Astrocyte of the hippocampus (primary cell): Measurements from ENCODE around the gene GREB1.

ENCODE experiments used
- DNase-seq: peaks from one replicate; pipeline ENCODE4 v3.0.0; 2011; ENCODE audit warnings: low read depth, low spot score

Gene GREB1

DNA sequence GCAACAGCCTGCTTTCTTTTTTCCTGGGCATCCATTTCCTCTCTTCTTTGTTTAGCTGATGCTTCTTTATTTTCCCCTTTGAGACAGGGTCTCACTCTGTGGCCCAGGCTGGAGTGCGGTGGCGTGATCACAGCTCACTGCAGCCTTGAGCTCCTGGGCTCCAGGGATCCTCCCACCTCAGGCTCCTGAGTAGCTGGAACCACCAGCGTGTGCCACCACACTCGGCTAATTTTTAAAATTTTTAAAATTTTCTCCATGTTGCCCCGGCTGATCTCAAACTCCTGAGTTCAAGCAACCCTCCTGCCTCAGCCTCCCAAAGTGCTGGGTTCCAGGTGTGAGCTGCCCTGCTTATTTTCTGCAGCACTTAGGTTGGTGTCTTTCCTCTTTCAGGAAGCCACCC, 77.4 kb downstream of the GREB1 start:
- no peak for DNase-seq

DNA sequence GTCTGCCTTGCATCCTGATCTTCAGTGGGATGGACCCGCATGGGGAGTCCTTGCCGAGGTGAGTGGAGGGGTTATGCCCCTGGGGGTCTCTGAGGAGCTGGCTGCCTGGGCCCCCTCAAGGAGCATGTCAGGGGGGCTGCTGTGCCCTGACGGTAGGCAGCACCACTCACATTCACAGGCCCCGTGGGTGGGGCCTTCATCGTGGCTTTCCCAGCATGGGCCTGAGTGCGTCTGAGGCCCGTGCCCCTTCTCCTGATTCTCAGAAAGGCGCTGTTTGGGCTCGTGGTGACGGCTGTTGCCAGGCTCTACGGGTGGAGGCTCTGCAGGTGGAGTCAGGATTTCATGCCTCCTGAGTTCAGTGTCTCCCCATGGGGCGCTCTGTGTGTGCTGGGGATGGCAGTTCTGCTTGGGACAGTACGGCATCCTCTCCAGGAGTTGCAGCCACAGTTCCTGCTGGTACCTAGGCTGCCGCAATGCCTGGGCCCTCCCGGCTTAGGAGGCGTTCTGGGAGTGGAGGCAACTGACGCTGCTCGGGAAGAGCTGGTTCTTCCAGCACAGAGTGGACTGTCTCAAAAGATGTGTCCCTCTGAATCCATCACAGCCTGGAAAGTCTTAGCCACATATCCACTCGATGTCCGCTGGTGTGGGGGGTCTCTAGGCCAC, 78.8 kb downstream of the GREB1 start:
- no peak for DNase-seq

DNA sequence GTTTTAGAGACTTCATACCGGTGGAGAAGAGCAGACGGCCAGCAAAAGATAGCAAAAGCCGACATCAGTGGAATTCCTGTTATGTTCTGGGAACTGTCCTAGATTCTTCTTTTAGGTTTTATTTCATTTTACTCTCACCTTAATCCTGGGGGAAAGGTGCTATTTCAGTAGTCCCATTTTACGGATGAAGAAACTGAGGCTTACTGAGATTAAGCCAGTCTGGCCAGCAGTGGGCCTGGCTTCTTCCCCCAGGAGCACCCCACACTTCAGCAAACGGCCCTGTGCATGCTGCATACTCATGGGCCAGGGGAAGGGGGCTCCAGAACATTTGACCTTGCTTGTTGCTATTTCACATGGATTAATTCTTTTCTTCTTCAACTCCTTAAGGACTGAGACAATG, 79.5 kb downstream of the GREB1 start:
- DNase-seq, result no peak

DNA sequence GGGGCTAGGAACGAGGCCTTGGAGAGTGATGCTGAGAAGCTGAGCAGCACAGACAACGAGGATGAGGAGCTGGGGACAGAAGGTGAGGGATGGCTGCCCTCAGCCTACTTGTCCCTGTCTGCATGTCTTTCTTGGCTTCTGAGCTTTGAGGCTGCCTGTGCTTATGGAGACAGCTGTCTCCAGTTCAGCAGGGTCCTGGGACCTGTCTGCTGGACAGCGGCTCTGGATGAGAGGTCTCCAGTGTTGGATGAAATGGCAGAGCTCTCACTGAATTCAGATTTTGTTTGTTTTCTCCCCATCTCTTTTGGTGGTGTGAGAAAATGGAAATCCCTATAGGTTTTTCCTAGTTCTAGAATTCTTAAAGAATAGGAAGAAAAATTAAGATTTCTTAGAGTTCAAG, 81.4 kb downstream of the GREB1 start:
- DNase-seq, result no peak

DNA sequence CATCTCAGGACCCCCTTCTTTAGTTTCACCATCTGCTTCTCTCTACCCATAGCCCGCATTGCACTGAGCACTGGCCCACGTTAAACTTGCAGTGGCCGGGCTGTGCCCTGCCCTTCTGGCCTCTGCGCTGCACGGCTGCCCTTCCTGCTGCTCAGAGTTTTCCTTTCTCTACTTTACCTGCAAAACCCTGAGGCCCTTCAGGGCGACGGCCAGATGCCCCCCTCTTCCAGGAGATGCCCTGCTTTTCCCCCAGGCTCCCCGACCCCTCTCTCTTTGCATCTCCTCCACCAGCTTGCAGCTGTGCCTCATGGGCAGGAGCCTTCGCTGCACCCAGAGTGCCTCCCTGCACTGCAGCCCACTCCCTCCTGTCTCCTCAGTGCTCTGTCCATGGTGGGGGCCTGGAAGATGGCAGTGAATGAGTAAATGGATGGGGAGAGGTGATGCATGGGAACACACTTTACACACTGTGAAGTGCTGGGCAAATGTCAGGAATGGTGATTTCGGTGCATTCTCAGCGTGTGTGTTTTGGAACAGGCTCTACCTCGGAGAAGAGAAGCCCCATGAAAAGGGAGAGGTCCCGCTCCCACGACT, 82.3 kb downstream of the GREB1 start:
- DNase-seq, result no peak

DNA sequence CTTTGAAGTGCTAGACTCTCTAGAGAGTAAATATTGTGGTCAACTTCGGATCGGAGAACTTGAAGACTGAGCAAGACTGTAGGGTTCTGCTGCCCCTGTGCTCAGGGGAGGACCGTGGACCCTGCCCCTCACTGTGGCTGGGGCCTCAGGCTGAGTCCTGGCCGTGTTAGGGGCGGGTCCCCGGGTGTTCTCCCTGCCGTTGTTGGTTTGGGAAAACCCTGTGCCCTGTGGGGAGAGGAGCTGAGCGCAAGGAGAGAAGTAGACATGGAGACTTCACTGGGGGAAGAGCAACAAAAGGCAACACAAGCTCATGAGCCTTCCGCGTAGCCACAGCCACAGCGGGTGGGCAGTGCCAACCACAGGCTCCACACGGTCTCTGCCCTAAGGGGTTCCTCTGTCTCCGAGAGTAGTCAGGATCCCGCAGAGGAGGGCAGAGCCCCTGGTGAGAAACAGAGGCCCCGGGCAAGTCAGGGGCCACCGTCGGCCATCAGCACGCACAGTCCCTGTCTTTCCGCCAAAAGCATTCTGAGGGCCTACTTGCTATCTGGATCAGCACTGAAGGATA, 83.1 kb downstream of the GREB1 start:
- DNase-seq, result no peak

DNA sequence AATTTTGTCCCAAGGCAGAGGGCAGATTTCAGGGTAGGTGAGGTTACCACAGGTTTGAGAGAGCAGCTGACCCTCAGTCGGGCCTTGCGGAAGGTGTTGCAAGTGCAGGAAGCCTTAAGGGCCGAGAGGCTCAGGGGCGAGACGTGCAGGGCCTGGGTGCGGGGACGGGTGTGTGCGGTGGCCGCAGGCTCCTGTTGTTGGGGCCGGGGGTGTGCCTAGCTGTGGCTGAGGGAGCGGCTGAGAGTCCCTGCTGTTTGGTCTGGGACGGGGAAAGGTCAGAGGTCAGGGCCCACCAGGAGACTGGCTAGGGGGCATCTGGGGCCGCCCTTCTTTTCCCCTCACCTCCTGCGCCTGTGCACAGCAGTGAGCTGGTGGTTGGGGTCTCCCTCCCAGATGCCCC, 83.7 kb downstream of the GREB1 start:
- DNase-seq, result no peak

DNA sequence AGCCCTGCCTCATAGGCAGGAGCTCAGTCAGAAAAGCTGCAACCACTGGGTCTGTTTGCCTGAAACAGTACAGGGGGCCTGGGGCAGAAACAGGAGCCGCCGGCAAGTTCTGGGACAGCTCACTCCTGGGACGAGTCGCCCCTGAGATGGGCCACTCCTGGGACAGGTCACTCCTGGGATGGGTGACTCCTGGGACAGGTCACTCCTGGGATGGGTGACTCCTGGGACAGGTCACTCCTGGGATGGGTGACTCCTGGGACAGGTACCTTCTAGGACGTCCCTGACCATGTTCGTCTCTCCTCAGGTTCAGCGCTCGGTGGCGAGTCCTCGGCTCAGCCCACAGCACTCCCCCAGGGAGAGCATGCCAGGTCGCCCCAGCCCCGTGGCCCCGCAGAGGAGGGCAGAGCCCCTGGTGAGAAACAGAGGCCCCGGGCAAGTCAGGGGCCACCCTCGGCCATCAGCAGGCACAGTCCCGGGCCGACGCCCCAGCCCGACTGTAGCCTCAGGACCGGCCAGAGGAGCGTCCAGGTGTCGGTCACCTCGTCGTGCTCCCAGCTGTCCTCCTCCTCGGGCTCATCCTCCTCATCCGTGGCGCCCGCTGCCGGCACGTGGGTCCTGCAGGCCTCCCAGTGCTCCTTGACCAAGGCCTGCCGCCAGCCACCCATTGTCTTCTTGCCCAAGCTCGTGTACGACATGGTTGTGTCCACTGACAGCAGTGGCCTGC, 84.3 kb downstream of the GREB1 start:
- DNase-seq, result no peak

DNA sequence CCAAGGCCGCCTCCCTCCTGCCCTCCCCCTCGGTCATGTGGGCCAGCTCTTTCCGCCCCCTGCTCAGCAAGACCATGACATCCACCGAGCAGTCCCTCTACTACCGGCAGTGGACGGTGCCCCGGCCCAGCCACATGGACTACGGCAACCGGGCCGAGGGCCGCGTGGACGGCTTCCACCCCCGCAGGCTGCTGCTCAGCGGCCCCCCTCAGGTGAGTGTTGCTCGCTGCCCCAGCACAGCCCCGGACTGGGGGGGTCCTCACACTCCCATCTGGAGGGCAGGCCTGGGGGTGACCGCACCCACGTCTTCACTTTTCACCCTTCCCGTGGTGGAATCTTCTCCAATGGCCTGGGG, 84.8 kb downstream of the GREB1 start:
- no peak for DNase-seq

DNA sequence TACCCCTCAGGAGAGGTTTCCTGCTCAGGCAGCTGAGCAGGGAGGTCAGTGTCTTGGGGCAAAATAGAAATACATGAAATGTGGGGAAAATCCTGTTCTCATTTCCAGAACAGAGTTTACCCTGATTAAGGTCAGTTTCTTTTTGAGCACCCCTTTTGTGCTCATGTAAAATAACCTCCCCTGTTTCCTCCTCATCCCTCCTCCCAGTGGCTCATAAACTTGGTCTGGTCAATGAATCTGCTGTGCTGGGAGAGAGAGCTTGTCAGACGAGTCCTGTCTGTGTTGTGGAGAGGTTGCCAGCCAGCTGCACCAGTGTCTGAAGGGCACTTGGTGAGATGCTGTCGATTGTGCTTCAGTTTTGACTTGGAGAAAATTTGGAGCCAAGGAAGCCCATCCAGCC, 87.6 kb downstream of the GREB1 start:
- DNase-seq, result no peak

DNA sequence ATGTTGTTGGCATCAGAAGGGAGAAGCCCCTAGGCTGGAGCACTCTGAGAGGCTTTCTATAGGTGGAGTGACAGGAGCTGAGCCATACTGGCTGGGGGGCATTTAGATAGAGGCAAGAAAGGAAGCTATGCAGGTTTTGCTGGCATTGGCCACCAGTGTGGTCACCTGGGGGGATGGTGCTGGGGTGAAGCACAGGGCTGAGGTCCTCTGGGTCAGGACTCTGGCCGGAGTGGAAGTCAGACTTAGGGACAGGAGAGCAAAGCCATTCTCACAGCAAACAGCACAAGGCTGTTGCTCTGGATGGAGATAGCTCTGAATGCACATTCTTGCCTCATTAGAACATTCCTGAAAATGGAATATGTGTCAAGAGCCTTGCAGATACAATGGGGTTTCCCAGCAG, 88.8 kb downstream of the GREB1 start:
- DNase-seq, result no peak

DNA sequence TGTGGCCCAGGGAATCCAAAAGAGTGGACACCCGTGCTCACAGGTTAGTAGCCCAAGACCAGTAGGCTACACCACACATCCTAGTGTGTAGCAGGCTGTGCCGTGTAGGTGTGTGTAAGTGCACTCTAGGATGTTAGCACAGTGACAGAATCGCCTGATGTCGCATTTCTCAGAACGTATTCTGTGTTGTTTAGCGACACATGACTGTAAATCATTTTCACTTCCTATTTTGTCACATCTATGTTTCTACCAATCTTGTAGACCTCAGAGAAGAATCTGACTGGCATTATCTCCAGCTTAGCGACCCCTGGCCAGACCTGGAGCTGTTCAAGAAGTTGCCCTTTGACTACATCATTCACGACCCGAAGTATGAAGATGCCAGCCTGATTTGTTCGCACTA, 91.0 kb downstream of the GREB1 start:
- no peak for DNase-seq

DNA sequence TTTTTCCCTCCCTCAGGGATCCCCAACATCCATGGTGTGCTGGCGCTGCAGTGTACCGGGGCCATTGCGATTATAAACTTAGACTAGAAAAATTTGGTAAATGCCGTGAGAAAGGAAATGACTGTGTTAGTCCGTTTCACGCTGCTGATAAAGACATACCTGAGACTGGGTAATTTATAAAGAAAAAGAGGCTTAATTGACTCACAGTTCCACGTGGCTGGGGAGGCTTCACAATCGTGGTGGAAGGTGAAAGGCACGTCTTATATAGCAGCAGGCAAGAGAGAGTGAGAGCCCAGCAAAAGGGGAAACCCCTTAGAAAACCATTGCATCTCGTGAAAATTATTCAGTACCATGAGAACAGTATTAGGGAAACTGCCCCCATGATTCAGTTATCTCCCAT, 91.8 kb downstream of the GREB1 start:
- DNase-seq, result no peak

DNA sequence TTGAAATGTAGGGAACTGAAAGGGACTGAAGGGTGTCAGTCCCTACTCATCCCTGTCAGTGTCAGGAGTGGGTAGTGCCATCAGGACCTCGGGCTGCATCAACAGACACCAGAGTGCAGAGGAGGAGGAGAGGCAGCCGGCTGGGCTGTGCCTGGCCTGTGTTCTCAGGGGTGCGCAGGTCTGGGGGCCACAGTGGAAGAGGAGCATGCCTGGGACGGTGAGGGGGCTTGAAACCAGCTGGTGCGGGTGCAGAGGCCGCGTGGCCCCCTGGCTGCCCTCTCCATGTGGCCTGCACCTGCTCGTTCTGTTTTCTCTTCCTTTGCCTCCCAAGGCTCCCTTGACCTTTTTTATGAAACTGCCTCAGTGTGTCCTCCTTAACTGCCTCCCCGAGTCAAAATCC, 94.8 kb downstream of the GREB1 start:
- no peak for DNase-seq

DNA sequence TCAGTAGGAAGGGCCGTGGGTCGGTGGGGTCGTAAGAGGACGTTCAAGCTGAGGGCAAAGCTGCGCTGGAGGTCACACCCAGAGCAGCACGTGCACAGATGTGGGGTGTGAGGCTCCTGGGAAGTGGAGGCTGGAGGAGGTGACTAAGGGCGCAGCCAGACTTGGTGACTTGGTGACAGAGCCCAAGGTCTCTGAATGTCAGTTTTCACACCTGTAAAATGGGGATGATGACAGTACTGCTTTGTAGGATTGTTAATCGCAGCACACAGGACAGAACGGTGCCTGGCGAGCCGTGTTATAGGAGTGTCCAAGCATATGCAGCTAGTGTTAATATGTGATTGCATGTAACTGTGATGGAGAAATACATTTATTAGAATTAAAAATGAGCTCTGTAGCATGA, 95.4 kb downstream of the GREB1 start:
- DNase-seq, result no peak

DNA sequence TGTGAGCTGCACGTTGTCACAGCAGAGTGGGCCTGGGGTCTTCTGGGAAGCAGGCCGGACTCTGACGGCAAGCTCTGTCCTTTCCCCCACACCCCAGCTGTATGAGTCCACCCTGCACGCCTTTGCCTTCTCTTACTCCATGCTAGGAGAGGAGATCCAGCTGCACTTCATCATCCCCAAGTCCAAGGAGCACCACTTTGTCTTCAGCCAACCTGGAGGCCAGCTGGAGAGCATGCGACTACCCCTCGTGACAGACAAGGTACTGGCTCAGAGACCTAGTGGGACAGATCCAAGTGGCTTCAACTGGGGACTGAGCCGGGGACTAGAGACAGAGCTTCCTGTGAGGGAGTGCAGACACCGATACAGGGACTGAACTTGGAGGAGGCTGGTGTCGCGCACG, 96.0 kb downstream of the GREB1 start:
- no peak for DNase-seq

DNA sequence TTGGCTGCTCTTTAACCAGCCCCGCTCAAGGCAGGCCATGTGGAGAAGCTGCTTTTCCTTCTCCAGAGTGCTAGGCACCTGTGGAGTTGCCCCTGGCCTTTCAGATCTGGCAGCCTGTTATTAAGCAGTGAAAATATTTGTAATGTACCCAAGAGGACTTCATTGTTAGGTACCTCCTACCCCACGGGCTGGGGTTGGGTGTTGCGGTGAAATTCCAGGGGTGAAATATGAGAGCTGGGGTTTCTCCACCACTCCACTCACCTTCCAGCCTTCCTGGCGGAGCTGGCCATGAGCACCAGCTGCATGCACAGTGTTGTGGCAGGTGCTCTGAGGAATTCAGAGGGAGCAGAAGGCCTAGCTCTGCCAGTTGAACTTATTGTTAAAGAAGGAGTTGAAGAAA, 97.0 kb downstream of the GREB1 start:
- DNase-seq, result no peak

DNA sequence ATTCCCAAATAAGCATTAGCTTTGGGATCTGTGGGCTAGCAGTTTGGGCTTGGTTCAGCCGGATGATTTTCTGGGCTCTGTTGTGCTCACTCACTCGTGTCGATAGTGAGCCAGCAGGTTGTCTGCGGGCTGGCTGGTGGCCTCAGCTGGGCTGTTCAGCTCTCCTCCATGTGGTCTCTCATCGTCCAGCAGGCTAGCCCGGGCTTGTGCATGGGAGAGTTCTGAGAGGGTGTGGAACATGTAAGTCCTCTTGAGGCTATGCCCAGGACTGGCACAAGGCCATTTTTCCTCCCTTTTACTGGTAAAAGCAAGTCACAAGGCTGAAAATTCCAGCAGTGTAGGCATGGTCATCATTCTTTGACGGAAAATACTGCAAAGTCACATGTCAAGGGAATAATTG, 97.6 kb downstream of the GREB1 start:
- DNase-seq, result peak; percentile 29

DNA sequence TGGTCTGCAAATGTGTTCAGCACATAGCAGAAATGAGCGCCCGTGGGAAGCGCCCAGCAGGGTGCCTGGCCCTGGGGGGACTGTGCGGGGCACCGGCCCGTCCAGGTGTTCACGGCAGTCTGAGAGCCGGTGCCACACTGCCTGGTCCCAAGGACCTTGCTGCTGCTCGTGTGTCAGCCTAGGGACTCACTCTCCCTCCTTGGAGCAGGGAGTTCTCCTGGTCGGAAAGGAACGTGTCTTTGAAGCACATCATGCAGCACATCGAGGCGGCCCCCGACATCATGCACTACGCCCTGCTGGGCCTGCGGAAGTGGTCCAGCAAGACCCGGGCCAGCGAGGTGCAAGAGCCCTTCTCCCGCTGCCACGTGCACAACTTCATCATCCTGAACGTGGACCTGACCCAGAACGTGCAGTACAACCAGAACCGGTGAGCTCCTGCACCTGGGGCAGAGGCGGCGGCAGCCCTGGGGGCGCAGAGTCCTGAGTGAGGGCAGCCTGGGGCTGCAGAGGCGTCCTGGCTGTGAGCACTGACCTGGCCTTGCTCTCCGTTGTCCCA, 100.2 kb downstream of the GREB1 start:
- DNase-seq, result no peak

DNA sequence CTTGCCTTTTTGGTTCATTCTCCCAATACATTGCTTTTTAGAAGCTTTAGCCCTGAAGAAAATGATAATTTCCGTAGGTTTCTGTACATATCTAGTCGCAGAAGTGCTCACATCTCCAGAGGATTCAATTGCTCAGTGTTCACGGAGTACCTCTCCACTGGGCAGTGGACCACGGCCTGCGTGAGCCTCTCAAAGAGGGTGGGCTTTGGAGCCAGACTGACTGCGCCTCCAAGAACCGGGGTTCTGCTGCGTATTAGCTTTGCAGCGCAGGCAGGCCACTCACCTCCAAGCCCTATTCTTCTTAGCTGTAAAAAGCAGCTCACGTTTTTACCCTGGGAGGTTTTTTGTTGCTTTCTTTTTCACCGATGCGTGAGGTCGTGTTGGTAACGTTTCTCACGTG, 100.7 kb downstream of the GREB1 start:
- no peak for DNase-seq

DNA sequence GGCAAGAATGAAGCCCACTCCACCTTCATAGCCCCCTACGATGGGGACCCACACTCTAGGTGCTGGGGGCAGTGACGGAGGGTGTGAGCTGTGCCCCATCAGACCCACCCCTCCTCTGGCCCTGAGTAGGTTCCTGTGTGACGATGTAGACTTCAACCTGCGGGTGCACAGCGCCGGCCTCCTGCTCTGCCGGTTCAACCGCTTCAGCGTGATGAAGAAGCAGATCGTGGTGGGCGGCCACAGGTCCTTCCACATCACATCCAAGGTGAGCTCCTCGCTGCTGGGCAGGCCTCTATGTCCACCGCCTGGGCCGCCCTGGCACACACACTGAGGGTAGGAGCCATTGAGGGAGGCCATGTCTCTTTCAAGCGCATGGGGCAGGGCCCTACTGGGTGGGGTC, 101.3 kb downstream of the GREB1 start:
- no peak for DNase-seq

DNA sequence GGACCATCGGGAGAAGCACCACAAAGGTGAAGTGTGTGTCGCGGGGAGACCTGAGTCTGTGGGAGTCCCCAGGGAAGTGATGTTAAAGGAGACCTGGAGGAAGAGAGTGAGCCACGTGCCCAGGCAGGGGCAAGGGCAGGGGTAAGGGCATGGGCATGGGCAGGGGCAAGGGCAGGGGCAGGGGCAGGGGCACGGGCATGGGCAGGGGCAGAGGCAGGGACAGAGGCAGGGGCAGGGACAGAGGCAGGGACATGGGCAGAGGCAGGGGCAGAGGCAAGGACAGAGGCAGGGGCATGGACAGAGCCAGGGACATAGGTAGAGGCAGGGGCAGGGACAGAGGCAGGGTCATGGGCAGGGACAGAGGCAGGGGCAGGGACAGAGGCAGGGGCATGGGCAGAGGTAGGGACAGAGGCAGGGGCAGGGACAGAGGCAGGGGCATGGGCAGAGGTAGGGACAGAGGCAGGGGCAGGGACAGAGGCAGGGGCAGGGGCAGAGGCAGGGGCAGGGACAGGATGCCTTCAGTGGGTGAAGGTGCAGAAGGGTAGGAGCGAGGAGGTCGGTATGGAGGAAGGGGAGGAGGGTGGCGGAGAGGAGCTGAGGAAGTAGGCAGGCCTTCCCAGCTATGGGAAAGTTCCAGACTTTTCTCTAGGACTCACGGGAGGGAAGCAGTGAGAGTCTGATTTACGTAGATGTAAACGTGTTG, 102.9 kb downstream of the GREB1 start:
- DNase-seq, result no peak
